Glutamatergic neuron (in vitro differentiated cells): ENCODE results near the gene MKLN1. TPM values are rescaled to one million over a fixed set of nuclear protein-coding genes. Genes with fewer than 3 reads are reported as not detected.

Experiments
- DNase-seq: peaks from one replicate; pipeline ENCODE4 v3.0.0; 2022
- H3K27ac Mint-ChIP-seq: one replicate; pipeline ENCODE4 v1.8.0; 2020; ENCODE audit warnings: mild to moderate bottlenecking, mixed read lengths, inconsistent platforms; ENCODE audit not compliant: unreplicated experiment
- H3K27me3 Mint-ChIP-seq: one replicate; pipeline ENCODE4 v1.8.0; 2020; ENCODE audit warnings: mild to moderate bottlenecking, moderate library complexity, mixed read lengths, inconsistent platforms; ENCODE audit not compliant: unreplicated experiment
- H3K36me3 Mint-ChIP-seq: one replicate; pipeline ENCODE4 v1.8.0; 2020; ENCODE audit warnings: mild to moderate bottlenecking, mixed read lengths, inconsistent platforms; ENCODE audit not compliant: unreplicated experiment
- H3K4me1 Mint-ChIP-seq: one replicate; pipeline ENCODE4 v1.8.0; 2020; ENCODE audit warnings: mild to moderate bottlenecking, low read depth, mixed read lengths, inconsistent platforms; ENCODE audit not compliant: unreplicated experiment
- H3K4me3 Mint-ChIP-seq: one replicate; pipeline ENCODE4 v1.8.0; 2020; ENCODE audit warnings: mild to moderate bottlenecking, mixed read lengths, inconsistent platforms; ENCODE audit not compliant: unreplicated experiment
- H3K9me3 Mint-ChIP-seq: one replicate; pipeline ENCODE4 v1.8.0; 2020; ENCODE audit warnings: mild to moderate bottlenecking, moderate library complexity, mixed read lengths, inconsistent platforms; ENCODE audit not compliant: unreplicated experiment
- CTCF ChIP-seq: fragments of 200-600 bp; sonication (generic); IDR thresholded peaks from one replicate; pipeline ENCODE4 v1.5.0; 2021; ENCODE audit not compliant: partially characterized antibody, unreplicated experiment
- total RNA-seq: library from RNA; stranded (reverse); fragmentation: NEBNext Ultra II Directional; extraction: Animal tissue kit (Norgen Biotek cat#: 25700); gene quantifications from one replicate; pipeline ENCODE4 v1.2.1, GENCODE V29; 2021; ENCODE audit not compliant: unreplicated experiment

The MKLN1 gene
- total RNA-seq, 1 donor from 2014 or later: 36.7 TPM

GRCh38 chr7:131285556-131285955, 42.1 kb upstream of the MKLN1 start:
- Mint-ChIP-seq H3K4me3 (no peak overlapping the region), H3K4me1 (peaks cover 2% of the 10 kb centered on the region), H3K27ac (no peak overlapping the region), H3K27me3 (no peaks in the 10 kb centered on the region), H3K36me3 (peaks cover 5% of the 10 kb centered on the region), H3K9me3 (no peaks in the 10 kb centered on the region)
- TF ChIP-seq CTCF: no peak
- no peak for DNase-seq

- no peak for TF ChIP-seq CTCF
- no peak overlapping the region for H3K4me3 Mint-ChIP-seq
- peaks cover 2% of the 10 kb centered on the region for H3K4me1 Mint-ChIP-seq
- no peak overlapping the region for H3K27ac Mint-ChIP-seq
- H3K9me3 Mint-ChIP-seq: no peaks in the 10 kb centered on the region
- DNase-seq: no peak
- H3K27me3 Mint-ChIP-seq: no peaks in the 10 kb centered on the region
- peaks cover 5% of the 10 kb centered on the region for H3K36me3 Mint-ChIP-seq
These were observed 39.2 kb upstream of the MKLN1 start for GRCh38 chr7:131288450-131288849.

GRCh38 chr7:131289051-131289450, 38.6 kb upstream of the MKLN1 start:
- H3K4me3 Mint-ChIP-seq: no peak overlapping the region
- peaks cover 5% of the 10 kb centered on the region for H3K36me3 Mint-ChIP-seq
- no peaks in the 10 kb centered on the region for H3K9me3 Mint-ChIP-seq
- DNase-seq: no peak
- H3K27ac Mint-ChIP-seq: no peak overlapping the region
- peaks cover 2% of the 10 kb centered on the region for H3K4me1 Mint-ChIP-seq
- no peak for TF ChIP-seq CTCF
- no peaks in the 10 kb centered on the region for H3K27me3 Mint-ChIP-seq

GRCh38 chr7:131292141-131292905, 35.4 kb upstream of the MKLN1 start:
- H3K27me3 Mint-ChIP-seq: no peaks in the 10 kb centered on the region
- H3K9me3 Mint-ChIP-seq: no peaks in the 10 kb centered on the region
- H3K4me3 Mint-ChIP-seq: no peak overlapping the region
- no peak for TF ChIP-seq CTCF
- H3K27ac Mint-ChIP-seq: no peak overlapping the region
- H3K36me3 Mint-ChIP-seq: peaks cover 5% of the 10 kb centered on the region
- no peaks in the 10 kb centered on the region for H3K4me1 Mint-ChIP-seq
- DNase-seq: no peak

- no peak for TF ChIP-seq CTCF
- Mint-ChIP-seq H3K27ac (no peak overlapping the region), H3K4me3 (no peak overlapping the region), H3K4me1 (no peaks in the 10 kb centered on the region), H3K9me3 (no peaks in the 10 kb centered on the region), H3K36me3 (peaks cover 2% of the 10 kb centered on the region), H3K27me3 (no peaks in the 10 kb centered on the region)
- DNase-seq: no peak
These were observed 34.7 kb upstream of the MKLN1 start for GRCh38 chr7:131293018-131293417.
